SK-N-MC (cell line): Measurements from ENCODE around the gene METTL5.

Source experiments
- EZH2 ChIP-seq: fragments of 200-600 bp; sonication (generic); IDR thresholded peaks from one replicate; pipeline ENCODE4 v1.6.1; 2017; ENCODE audit warnings: antibody characterized with exemption
- POLR2AphosphoS5 ChIP-seq: IDR thresholded peaks from 2 replicates; pipeline ENCODE4 v1.6.1; 2012; ENCODE audit warnings: mild to moderate bottlenecking, low read depth, low read length, borderline replicate concordance

GRCh38 chr2:169765523-169765922, 59.2 kb downstream of the METTL5 start:
- TF ChIP-seq EZH2 (no peak), POLR2AphosphoS5 (no peak)
